Epithelial cell of proximal tubule (primary cell): ENCODE results near the gene IFNB1. TPM values are rescaled to one million over a fixed set of nuclear protein-coding genes. Genes with fewer than 3 reads are reported as not detected.

Experiments
- DNase-seq: peaks from one replicate; pipeline ENCODE4 v3.0.0-alpha.2; 2011; ENCODE audit warnings: low read depth
- H3K4me3 ChIP-seq: 2 replicates; pipeline ENCODE4 v1.5.1; 2011; ENCODE audit warnings: low read depth, mild to moderate bottlenecking, low read length
- total RNA-seq: library from RNA; depleted of rRNA; stranded (reverse); fragments of >200 nt; gene quantifications from 2 replicates; pipeline ENCODE4 v1.2.3, GENCODE V29; 2015
- TF ChIP-seq, protein P1 (sequence below): conservative IDR thresholded peaks from 2 replicates; pipeline ENCODE4 v1.5.1; 2012; ENCODE audit warnings: low read depth, mild to moderate bottlenecking, low read length

Gene IFNB1
- total RNA-seq, 1 donor from 2014 or later = not detected

DNA sequence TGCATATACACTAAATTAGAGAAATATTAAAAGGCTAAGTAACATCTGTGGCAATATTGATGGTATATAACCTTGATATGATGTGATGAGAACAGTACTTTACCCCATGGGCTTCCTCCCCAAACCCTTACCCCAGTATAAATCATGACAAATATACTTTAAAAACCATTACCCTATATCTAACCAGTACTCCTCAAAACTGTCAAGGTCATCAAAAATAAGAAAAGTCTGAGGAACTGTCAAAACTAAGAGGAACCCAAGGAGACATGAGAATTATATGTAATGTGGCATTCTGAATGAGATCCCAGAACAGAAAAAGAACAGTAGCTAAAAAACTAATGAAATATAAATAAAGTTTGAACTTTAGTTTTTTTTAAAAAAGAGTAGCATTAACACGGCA lies 7.3 kb upstream of the IFNB1 start:
- DNase-seq = no peak
- TF ChIP-seq, protein P1, sequence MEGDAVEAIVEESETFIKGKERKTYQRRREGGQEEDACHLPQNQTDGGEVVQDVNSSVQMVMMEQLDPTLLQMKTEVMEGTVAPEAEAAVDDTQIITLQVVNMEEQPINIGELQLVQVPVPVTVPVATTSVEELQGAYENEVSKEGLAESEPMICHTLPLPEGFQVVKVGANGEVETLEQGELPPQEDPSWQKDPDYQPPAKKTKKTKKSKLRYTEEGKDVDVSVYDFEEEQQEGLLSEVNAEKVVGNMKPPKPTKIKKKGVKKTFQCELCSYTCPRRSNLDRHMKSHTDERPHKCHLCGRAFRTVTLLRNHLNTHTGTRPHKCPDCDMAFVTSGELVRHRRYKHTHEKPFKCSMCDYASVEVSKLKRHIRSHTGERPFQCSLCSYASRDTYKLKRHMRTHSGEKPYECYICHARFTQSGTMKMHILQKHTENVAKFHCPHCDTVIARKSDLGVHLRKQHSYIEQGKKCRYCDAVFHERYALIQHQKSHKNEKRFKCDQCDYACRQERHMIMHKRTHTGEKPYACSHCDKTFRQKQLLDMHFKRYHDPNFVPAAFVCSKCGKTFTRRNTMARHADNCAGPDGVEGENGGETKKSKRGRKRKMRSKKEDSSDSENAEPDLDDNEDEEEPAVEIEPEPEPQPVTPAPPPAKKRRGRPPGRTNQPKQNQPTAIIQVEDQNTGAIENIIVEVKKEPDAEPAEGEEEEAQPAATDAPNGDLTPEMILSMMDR = no peak
- no peak overlapping the region for H3K4me3 ChIP-seq

DNA sequence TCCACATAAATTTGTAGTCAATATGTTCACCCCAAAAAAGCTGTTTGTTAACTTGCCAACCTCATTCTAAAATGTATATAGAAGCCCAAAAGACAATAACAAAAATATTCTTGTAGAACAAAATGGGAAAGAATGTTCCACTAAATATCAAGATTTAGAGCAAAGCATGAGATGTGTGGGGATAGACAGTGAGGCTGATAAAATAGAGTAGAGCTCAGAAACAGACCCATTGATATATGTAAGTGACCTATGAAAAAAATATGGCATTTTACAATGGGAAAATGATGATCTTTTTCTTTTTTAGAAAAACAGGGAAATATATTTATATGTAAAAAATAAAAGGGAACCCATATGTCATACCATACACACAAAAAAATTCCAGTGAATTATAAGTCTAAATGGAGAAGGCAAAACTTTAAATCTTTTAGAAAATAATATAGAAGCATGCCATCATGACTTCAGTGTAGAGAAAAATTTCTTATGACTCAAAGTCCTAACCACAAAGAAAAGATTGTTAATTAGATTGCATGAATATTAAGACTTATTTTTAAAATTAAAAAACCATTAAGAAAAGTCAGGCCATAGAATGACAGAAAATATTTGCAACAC lies 6.6 kb upstream of the IFNB1 start:
- TF ChIP-seq, protein P1 = no peak
- no peak for DNase-seq
- no peak overlapping the region for H3K4me3 ChIP-seq

DNA sequence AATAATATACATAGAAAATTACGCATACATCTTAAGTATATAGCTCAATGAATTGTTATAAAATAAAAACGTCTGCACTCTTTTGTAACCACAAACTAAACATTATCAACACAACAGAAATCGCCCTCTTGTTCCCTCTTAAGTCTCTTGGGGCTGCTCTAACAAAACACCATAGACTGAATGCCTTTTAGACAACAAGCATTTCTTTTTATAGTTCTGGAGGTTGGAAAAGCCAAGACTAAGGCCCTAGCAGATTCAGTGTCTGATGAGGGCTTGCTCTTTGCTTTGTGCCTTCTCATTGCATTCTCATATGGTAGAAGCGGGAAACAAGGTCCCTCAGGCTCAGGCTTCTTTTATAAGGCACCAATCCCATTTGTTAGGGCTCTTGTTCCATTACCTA lies 4.9 kb upstream of the IFNB1 start:
- no peak for DNase-seq
- H3K4me3 ChIP-seq = no peak overlapping the region
- TF ChIP-seq, protein P1 = no peak

DNA sequence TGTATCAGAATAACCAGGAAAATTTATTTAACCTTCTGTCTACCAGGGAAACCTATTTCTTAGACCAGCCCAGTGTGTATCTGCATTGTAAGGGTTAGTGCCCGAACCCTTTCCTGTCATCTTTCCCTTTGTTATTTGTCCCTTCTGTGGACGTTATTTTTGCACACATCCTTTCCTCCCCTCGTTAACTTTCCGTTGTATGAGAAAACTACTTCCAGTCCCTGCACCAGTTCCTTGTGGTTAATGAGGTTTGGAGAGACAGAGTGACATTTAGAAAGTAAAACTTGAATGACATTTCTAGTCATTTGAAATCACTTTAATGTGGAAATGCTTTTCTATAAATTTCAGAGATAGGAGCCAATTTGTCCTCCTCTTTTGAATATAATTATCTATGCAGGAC lies 4.3 kb upstream of the IFNB1 start:
- no peak overlapping the region for H3K4me3 ChIP-seq
- TF ChIP-seq, protein P1 = no peak
- DNase-seq = no peak

DNA sequence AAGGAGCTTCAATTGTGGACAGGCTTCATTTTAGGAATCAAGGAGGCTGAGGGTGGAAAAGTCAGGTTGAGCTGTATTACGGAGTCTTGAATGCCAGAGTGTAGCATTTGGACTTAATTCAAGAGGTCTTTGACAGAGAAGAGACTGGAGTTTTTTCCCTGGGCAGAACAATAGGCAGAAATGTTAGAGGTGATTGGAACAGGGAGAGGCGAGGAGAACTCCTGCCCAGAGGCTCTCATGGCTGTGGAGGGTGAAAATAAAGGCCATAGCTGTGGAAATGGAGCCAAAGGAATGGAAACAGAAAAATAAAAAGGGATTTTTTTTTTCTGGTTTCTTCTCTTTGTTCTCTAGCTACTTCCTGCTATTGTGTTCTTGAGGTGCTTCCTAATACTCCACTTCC lies 3.7 kb upstream of the IFNB1 start:
- TF ChIP-seq, protein P1 = no peak
- DNase-seq = no peak
- H3K4me3 ChIP-seq = no peak overlapping the region

DNA sequence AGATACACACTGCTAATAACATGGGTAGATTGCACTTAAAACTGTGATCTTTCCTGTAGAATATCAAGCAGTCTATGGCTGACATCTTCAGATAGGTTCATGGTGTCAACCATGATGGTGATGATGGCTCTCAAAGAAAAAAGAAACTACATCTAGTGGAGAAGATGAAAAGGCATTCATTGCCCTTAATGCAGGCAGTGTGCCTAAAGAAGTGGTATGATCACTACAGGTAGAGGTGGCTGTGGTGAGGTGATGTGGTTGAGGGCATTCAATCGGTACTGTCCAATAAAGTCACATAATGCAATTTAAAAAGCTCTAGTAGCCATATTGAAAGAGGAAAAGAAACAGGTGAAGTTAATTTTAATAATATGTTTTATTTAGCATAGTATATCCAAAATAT lies 3.1 kb upstream of the IFNB1 start:
- no peak for DNase-seq
- TF ChIP-seq, protein P1 = no peak
- H3K4me3 ChIP-seq = no peak overlapping the region

DNA sequence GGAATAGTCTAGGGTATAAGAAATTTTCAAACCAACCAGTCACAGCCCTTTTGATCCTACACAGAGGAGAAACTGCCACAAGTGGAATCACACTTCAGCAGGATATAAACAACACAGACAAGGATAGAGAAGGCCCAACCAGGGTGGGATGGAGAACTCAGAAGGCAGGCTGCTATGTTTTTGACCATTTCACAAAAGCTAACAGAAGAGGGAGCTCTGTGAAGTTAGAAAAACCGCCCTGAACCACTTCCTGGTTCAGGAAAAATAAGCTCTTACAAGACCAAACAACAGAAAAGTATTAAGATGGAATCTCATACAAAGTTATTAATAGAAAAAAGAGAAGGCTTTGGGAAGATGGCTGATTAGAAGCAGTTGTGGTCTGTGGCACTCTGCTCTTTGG lies 960 bp upstream of the IFNB1 start:
- no peak for DNase-seq
- TF ChIP-seq, protein P1 = peak; percentile 16
- H3K4me3 ChIP-seq = no peak overlapping the region
